GM19035 (cell line): ENCODE measurements around the gene TANC1.
A peak's percentile ranks its signal among the peaks of the same experiment; 100 is the strongest.

ENCODE experiments used
- ATAC-seq: cut with Tn5 transposase; IDR thresholded peaks from one replicate; pipeline ENCODE4 v1.9.1; 2021; ENCODE audit not compliant: unreplicated experiment

TANC1 gene

DNA sequence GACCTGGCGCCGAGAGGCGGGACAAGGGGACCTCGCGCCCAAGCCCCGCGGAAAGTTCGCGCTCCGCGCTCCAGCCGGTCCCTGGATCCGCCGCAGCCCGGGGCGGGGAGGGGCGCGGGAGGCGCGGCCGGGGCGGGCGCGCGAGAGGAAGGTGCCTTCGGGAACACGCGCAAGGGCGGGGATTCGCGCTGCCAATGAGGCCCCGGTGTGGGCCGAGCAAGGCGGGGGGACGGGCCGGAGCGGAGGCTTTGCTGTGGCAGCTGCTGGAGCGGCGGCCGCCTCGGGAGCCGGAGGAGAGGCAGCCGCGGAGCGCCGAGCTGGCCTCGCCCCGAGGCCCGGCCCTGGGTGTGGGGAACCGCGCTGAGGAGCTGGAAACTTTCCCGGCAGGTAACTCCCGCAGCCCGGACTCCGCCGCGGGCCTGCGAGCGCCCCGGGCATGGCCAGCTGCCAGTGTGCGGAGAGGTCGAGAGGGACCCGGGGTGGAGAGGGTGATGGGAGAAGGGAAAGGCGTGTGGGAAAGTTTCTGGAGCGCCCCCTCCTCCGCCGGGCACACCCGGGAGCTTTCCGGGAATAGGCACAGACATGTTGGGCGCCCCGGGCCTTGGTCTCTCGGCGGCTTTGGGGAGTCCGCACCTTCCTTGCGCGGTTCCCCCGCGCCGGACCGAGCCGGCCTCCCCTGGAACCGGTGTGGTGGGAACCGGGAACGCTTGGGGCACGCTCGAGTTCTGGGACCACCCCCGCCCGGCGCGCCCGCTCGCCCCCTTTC is at the start of gene TANC1:
Gene TANC1 (plus strand): TSS at position 245 of the 766 bp plus-strand sequence. CDS start 97,271 bp downstream, outside the sequence.
- ATAC-seq, result peak; percentile 94

DNA sequence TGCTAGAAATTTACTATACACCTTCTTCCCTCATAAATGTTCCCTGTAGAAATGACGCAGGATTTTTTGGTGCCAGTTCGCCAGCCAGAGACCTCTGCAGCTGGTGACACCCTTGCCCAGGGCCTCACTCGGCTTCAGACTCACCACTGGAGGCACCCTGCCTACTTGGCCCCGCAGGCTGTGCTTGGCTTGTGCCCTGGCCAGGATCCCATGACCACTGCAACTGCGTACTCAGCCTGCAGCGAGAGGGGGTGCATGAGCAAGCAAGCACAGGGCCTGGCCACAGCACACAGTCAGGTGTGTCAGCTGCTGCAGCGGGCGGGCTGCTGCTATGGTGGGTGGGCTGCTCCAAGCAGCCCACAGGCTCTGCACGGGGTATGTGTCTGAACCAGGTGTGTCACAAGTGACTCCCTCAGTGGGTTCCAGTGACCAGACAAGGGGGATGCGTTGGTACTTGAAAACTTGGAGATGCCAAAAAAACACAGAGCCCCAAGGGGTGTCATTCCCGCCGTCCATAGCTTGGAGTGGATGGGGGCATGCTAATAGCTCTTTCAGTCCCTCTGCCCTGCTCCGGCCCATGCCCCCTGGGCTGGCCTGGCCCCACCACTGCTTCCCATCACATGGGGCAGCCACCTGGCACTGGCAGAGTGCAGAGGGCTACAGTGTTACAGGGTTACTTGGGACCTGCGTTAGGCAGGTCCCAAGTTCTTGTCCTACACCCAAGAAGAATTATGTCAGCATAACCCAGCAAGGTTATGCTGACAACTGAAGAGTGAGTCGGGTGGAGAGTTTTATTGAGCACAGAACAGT is 46.6 kb upstream of the TANC1 start:
- ATAC-seq, result no peak

DNA sequence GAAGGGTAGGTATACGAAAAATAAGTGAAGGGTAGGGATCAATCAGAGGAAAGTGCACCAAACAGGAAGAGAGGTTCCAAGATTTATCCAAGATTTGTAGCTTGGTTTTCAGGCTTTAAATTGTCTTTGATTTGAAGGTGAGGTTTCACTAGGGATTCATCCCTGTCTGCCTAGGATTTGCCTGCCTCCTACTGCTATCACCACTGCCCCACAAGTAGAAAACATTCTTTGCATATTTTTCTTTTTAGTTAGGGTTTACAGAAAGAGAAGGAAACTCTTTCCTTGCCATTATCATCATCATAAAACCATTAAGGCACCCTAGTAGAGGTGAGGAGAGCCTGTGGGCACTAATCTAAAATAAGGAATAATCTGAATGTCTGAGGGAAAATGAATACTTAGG is 45.8 kb upstream of the TANC1 start:
- no peak for ATAC-seq

DNA sequence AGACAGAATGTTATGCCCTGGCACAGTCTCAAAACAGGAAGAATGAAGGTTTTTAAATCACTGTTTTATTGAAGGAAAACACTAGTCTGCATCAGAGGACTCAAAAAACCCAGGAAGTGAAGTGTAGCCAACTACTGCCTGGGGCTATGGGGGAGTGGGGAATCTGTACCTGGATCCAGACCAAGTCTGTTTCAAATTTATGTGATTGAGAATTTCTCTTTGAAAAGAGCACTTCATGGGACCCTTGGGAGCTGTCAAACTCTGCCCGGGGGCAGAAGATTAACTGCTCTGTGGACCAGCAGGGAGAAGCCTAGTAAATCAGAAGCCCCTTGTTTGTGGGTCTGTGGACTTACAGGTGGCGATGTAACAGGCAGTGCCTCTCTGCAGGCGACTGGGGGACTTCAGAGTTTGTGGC is 45.3 kb upstream of the TANC1 start:
- no peak for ATAC-seq

DNA sequence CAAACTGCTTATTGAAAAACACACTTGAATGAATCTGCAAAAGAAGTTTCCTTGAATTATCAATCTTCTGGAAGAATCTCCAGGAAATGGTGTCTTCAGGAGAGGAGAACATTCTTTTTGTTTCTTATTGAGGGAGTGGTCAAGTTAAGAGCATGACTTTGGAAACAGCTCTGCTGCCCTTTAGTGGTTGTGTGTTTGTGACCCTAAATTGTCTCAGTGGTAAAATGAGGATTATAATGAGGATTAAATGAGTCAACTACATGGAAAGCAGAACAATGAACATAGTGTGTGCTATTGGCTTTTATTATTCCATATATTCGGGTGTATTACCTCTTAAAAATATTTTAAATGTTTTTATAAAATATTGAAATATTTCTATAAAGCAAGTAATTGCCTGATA is 44.8 kb upstream of the TANC1 start:
- ATAC-seq, result no peak

DNA sequence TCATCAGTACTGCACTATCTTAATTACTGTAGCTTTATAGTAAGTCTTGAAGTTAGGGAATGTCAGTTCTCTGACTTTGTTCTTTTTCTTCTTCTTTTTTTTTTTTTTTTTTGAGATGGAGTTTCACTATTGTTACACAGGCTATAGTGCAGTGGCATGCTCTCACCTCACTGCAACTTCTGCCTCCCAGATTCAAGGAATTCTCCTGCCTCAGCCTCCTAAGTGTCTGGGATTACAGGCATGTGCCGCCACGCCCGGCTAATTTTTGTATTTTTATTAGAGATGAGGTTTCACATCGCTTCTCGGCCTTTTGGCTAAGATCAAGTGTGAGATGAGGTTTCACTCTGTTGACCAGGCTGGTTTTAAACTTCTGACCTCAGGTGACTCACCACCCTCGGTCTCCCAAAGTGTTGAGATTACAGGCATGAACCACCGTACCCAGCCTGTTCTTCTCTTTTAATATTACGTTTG is 41.9 kb upstream of the TANC1 start:
- no peak for ATAC-seq

DNA sequence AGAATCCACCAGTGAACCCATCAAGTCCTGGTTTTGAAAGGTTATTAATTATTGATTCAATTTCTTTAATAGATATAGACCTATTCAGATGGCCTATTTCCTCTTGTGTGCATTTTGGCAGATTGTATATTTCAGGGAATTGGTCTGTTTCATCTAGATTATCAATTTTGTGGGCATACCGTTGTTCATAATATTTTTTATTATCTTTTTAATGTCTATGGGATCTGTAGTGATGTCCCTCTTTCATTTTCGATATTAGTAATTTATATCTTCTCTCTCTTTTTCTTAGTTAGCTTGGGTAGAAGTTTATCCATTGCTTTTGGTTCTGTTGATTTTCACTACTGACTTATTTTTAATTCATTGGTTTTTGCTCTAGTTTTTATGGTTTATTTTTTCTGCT is 39.9 kb upstream of the TANC1 start:
- no peak for ATAC-seq

DNA sequence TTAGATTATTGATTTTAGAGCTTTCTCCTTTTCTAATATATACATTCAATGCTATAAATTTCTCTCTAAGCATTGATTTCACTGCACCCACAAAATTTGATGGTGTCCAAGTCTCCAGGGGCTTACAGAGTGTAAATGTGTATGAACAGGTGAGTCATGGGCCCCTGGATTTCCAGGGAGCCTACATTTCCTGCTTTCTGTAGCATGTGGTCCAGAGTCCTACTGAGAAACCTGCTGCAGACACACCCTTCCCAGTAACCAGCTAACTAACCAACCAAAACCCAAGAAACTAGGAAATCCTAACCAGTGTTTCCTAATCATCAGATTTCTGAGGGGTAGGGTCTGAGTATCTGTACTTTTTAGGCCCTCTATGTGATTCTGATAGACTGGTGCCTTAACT is 39.5 kb upstream of the TANC1 start:
- ATAC-seq, result no peak

DNA sequence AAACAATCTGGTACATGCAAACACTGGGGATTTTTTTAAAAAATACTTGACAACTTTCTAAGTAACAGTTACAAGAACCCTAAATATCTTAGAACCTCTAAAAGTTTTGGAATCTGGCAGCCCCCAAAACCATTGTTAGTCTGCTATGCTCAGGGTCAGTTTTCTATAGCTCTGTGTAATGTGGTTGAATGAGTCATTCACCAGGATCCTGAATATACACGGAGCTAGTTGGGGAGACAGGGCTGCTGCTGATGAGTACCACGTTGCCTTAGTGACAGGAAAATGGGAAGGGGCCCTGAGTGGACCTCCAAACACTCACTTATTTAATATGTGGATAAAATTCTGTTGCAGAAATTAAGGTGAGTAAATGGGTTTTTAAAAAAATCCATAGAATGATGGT is 36.9 kb upstream of the TANC1 start:
- ATAC-seq, result no peak

DNA sequence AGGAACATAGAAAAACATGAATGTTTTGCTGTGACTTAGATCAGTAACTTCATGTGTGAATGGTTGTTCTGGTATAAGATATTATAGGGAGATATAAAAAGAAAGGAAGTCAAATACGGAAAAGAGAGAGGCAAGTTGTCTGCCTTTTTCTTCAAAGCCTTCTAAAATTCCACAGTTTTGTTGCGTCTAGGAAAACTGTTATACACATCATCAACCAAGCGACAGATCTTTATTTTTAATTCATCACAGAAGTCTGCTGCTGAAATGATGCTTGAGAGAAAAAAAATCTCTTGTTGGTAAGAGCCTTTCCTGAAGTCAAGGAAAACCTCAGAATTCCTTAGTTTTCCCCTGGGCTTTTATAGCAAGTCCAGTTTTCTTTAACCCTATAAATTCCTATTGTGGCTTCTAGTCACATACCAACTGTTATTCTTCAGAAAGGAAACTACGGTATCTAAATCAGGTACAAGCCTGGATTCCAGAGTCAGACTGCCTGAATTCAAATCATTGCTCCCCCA is 36.3 kb upstream of the TANC1 start:
- no peak for ATAC-seq

DNA sequence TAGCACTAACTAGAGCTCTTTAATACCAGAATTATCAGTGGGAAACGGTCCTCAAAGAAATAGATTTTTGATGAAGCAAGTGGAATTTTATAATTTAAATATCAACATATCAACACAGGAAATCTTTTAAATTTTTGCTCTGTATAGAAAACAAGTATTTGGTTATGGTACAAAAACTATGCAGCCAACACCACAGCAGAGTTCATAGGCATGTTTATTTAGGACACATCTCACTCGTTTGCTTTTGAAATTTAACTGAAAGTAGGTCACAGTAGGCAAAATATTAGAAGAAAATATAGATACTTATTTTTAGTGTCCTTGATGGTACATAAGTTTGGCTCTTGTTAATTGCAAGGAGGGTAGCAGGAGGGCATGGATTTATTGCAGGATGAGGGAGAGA is 34.3 kb upstream of the TANC1 start:
- ATAC-seq, result no peak

DNA sequence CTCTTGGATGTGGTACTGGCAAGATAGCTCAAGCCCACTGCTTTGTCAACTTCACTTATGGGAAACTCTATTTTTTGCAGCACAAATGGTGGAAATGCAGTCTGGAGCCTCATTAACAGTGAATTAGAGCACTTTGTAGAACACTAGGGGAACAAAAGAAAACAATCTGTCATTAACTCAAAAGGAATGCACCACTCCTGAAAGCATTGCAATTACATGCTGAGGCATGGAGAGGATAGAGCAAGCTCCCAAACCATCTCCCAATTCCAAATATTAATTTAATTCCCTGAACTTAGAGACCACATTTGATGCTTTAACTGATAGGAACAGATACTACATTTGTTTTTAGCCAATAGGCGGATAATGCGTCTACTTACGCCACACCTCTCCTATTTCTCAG is 32.8 kb upstream of the TANC1 start:
- ATAC-seq, result no peak

DNA sequence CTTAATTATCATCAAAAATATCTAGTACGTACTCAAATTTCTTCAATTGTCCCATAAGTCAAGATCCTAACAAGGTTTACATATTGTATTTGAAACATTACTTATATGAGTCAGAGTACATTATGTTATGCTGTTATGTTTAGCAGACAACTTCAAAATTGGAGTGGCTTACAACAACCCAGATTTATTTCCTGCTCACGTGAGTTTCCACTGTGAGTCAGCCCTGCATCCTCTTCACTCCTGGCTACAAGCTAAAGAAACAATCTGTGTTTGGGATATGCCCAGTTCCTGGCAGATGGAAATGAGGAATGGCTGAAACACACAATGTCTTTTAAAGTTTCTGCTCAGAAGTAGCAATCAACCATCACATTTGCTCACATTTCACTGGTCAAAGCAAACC is 31.5 kb upstream of the TANC1 start:
- no peak for ATAC-seq

DNA sequence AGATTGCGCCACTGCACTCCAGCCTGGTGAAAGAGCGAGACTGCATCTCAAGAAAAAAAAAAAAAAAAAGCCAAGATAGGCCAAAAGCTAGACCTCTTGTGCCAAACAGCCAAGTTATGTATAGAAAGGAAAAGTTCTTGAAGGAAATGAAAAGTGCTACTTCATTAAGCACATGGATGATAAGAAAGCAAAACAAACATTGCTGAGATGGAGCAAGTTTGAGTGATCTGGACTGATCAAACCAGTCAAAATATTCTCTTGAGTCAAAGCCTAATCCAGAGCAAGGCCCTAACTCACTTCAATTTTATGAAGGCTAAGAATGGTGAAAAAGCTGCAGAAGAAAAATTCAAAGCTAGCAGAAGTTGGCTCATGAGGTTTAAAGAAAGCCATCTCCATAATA is 28.1 kb upstream of the TANC1 start:
- ATAC-seq, result no peak

DNA sequence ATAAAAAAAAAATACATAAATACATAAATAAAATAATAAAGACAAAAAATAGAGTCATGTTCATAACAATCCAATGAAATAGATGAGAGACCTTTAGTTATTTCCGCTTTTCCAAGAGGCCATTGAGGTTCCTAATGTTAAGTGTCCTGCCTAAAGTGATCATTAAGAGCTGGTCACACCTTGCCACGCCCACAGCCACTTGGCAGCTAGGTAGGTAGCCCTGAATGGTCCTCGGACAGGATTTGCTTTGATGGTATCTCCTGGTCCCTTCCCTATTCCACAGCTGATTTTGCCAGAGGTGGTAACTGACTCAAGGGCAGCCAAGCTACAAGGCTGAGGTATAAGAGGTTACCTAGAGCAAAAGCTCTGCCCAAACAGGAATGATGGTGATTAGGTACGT is 24.5 kb upstream of the TANC1 start:
- ATAC-seq, result no peak

DNA sequence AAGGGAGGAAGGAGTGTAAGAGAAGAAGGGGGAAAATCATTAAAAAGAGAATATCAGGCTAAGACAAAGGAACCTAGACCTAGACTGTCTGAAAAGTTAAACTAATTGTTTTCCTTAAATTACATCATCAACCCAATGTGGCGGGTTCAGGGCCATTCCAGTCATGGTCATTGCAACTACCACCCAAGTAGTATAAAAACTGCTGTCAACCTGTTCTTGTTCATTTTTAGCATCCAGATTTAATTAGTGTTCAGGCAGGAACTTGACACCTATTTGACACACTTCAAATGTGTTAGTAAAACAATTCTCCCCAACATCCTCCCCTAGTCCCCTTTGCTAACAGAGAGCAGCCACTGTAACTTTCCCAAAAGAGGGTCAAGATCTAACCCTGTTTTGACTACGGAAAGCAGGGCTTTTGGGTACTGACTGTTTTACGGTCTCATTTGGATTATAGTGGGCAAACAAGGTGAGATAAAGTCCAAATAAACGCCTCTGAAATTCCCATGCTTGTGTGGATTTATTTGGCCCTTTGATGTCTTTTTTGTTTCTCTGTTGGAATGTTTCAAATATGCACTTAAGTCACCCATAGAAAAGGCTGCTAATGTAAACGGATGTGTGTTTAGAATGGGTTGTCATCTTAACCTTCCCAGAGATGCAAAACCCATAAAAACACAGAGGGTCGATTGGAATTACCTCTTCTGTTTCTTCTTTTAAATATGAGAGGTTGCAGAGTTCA is 19.3 kb upstream of the TANC1 start:
- ATAC-seq, result no peak

DNA sequence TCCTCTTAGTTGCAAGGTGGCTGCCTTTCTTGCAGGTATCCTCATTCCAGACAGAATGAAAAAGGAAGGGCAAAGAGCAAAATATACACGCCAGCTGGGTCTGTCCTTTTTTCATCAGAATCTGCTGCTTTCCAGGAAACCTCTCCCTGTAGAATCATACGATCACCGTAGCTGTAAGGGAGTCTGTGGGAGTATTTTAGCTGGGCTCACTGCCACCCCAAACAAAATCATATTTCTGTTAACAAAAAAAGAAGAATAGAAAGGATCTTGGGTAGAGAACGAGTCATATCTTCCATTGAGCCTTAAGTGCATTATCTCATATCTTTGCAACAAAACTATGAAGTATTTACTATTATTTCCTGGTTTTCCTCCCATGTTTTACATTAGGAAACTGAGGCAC is 15.0 kb upstream of the TANC1 start:
- ATAC-seq, result no peak

DNA sequence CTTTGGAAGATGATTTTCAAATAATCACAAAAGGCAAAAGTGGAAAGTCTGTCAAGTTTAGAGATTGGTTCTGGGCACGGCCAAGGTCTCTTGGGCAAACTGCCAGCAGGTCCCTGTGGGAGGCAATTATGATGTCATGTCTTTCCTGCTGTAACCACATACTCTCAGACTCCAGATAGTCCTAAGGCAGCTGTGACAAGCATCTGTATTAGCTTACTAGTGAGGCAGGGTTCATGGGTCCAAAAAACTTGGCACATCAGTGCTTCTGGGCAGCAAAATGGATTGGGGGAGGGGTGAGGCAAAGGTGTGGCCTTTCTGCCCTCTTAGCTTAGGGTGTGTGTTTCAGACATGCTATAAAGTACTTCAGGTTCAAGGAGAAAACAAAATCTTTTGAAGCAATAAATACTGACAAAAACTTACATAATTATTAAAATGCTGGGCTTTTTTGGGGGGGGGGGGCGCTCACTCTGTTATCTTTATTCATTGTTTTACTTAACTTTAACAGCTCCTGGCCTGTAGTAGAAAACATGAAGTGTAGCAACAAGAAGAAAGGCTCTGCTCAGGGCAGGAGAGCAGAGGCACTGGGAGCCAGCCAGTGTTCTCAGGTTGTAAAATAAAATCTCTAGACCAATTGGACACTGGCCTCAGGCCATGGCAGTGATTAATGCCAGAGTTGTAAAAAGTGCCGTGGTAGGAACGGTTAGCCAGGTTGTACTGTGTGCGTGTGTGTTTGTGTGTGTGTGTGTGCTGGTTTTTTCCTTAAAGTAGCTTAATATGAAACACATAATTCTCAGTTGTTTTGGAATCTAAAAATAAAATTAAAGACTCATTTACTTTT is 14.3 kb upstream of the TANC1 start:
- no peak for ATAC-seq

DNA sequence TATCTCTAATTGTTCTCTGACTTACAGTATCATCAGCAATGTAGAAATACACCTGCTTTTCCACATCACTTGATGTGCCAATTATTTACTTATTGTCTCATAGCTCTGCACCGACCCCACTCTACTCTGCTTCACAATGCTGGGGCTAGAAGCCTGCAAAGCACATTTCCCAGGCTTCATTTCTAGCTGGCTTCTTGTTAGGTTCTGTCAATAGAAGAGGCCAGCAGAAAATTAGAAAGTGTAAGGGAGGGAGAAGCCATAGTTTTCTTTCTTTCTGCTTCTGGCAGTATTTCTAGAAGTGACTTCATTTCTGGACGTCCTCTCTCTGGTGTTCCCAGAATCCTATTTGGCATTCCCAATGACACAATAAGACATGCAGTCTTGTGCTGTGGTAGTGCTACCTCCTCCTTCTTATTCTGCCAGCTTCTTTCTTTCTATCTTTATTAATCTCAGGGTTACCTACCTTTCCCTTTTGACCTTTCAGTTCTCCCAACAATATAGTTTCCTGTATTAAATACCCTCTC is 12.5 kb upstream of the TANC1 start:
- ATAC-seq, result no peak

DNA sequence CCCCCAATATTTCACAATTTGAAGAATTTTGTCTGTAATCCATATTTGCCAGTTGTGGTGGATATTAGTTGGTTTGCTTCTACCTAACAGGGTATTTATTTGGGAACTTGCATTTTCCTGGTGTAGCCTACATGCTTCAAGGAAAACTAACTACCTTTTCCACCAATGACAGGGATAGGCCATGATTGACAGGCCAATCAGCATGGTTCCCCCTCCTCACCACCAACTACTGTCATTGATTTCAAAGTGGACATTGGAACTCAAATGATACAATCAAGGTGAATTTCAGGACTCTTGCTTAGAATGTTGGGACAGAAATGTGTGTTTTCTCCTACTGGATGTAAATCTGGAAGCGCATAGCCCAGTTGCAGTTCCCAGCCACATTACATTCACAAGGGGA is 10.1 kb upstream of the TANC1 start:
- ATAC-seq, result no peak
